Right cardiac atrium (tissue), 5 donors: ENCODE results near the gene NT5C1B. TPM values are rescaled to one million over a fixed set of nuclear protein-coding genes. Genes with fewer than 3 reads are reported as not detected.

Experiments
- ATAC-seq, 2 donors: fragments of 200-7000 bp; cut with Tn5 transposase; one replicate each; pipeline versions ENCODE4 v1.8.0 to v1.9.1; 2020; ENCODE audit warnings: moderate library complexity in 2 of 2, mild to moderate bottlenecking in 1 of 2
- DNase-seq, 3 donors: peaks; one replicate each; pipeline ENCODE4 v3.0.0-alpha.2; 2020
- H3K27ac ChIP-seq: one replicate; pipeline ENCODE4 v1.5.1; 2013; ENCODE audit warnings: mild to moderate bottlenecking, low read length, control low read depth, moderate library complexity
- H3K27me3 ChIP-seq: one replicate; pipeline ENCODE4 v1.6.1; 2013; ENCODE audit not compliant: control insufficient read depth, insufficient read depth
- H3K4me1 ChIP-seq: one replicate; pipeline ENCODE4 v1.6.1; 2013; ENCODE audit warnings: low read length; ENCODE audit not compliant: control insufficient read depth, insufficient read depth
- H3K4me3 ChIP-seq: one replicate; pipeline ENCODE4 v1.5.1; 2013; ENCODE audit warnings: low read length, control low read depth
- H3K9me3 ChIP-seq: one replicate; pipeline ENCODE4 v1.6.1; 2013; ENCODE audit warnings: low read length; ENCODE audit not compliant: control insufficient read depth
- WGBS: extraction: QIAGEN DNeasy Blood & Tissue Kit; methylation state at CpG from one replicate; pipeline ENCODE4 v1.1.7; 2013; 5-methylcytosine and 5-hydroxymethylcytosine counted together
- intact Hi-C, 4 donors: fragments of 100-400 bp; cut with DNase I; formaldehyde crosslinking; loops; one replicate each; pipeline versions ENCODE4 v1.11.0 to v1.14.0; 2022 to 2023
- polyA plus RNA-seq: library from polyadenylated mRNA; stranded (reverse); fragments of 200-250 nt; gene quantifications from one replicate; pipeline ENCODE4 v1.2.3, GENCODE V29; 2013
- total RNA-seq, 4 donors: library from RNA; stranded (reverse); fragmentation: NEBNext Ultra II Directional; extraction: Animal tissue kit (Norgen Biotek cat#: 25700); gene quantifications; one replicate each; pipeline ENCODE4 v1.2.1, GENCODE V29; 2021
- donor health status: healthy with polysubstance abuse.
- donor health status: DM: no; HTN: yes; CAD: no.
- donor health status: DM: no; HTN: no; CAD: no.
- donor health status: DM: no; HTN: yes; CAD: no; lungs with severe emphysema.
- donor health status: DM: yes; HTN: yes; CAD: no.

NT5C1B gene
- total and polyA plus RNA-seq, 5 donors: not detected

DNA sequence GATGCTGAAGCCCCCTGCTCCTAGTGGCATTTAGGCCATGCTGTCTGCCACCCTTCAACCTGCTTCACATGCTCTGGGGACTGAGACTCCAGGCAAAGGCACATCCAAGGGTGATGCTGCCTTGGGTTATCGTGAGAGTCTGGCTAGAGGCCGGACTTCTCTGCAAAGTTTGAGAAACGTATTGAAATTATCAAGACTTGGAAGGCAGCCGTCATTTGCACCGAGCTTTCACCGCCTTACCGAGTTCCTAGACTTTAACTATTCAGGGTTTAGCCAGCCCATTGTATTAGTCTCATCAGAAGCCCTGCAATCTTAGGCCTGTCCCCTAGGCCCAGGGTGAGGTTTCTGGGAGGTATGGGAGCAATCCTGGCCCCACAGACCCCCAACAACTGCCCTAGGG, 62.9 kb downstream of the NT5C1B start:
- ATAC-seq: peak; percentile 23 to 48
- intact Hi-C loops: loop anchor here in 3 of 4 donors (10.0 kb wide), 2 partner anchors 218 to 1338 kb away; no protein-coding TSS in a partner anchor

GRCh38 chr2:18525852-18526251, 63.5 kb downstream of the NT5C1B start:
- peaks cover 4% of the 10 kb centered on the region for H3K4me1 ChIP-seq
- no peak overlapping the region for H3K4me3 ChIP-seq
- H3K9me3 ChIP-seq: no peaks in the 10 kb centered on the region
- ATAC-seq (no peak), DNase-seq (peak in 1 of 3 donors; percentile 30)
- no peaks in the 10 kb centered on the region for H3K27me3 ChIP-seq
- intact Hi-C loops: loop anchor here in 3 of 4 donors (10.0 kb wide), 2 partner anchors 219 to 1339 kb away; no protein-coding TSS in a partner anchor
- 60% methylated on average over 3 of the region's 3 CpGs for WGBS
- H3K27ac ChIP-seq: peak overlapping the region; percentile 56

More for the DNA sequence above, 62.9 kb downstream of the NT5C1B start:
- 44% methylated on average over 7 of the region's 7 CpGs for WGBS
- Histone ChIP-seq H3K4me1 (peaks cover 4% of the 10 kb centered on the region), H3K9me3 (no peaks in the 10 kb centered on the region), H3K27me3 (no peaks in the 10 kb centered on the region), H3K27ac (peak overlapping the region; percentile 78), H3K4me3 (no peak overlapping the region)
- DNase-seq: peak; percentile 28 to 67 (median 55)

- peak; percentile 85 to 87 for ATAC-seq
- H3K27me3 ChIP-seq: no peaks in the 10 kb centered on the region
- no peak overlapping the region for H3K27ac ChIP-seq
- WGBS: 58% methylated on average over 2 of the region's 2 CpGs
- no peak overlapping the region for H3K4me3 ChIP-seq
- no peaks in the 10 kb centered on the region for H3K9me3 ChIP-seq
- intact Hi-C loops: loop anchor here in 3 of 4 donors (10.0 kb wide), 2 partner anchors 220 to 1340 kb away; no protein-coding TSS in a partner anchor
- H3K4me1 ChIP-seq: peaks cover 4% of the 10 kb centered on the region
- DNase-seq: peak; percentile 56 to 81 (median 79)
These were observed 64.1 kb downstream of the NT5C1B start for GRCh38 chr2:18525236-18525635.

DNA sequence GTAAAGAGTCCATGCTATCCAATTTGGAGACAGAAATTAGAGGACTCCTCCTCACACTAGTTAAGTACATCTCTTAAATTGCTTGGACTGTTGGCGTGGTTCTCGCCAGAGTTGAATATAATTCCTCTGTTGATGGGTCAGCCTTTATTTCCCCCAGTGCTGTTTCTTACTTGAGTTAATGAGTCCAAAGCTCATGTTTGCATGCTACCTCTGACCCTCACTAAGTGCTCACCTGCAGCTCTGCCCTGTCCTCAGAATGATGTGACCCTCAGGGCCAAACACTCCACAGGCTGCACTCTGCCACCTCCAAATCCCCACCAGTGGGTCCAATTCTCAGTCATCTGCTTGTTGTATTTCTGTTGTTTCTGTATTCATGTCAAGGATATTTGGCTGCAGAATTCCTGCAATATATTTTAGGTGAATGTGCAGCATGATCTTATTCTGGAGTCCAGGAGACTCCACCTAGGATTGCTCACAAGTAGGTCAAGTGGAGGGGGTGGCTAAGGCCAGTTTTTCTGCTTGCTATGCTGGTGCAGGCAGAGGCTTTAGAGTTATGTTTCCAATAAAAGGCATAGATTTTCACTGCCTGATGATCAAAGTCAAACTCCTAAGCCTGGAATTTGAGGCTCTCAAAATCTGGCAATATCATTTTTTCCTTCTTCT, 66.8 kb downstream of the NT5C1B start:
- no peak for ATAC-seq
- intact Hi-C loops: loop anchor here (5.0 to 10.0 kb wide), 3 partner anchors 220 to 1342 kb away; no protein-coding TSS in a partner anchor
- H3K27ac ChIP-seq: no peak overlapping the region

DNA sequence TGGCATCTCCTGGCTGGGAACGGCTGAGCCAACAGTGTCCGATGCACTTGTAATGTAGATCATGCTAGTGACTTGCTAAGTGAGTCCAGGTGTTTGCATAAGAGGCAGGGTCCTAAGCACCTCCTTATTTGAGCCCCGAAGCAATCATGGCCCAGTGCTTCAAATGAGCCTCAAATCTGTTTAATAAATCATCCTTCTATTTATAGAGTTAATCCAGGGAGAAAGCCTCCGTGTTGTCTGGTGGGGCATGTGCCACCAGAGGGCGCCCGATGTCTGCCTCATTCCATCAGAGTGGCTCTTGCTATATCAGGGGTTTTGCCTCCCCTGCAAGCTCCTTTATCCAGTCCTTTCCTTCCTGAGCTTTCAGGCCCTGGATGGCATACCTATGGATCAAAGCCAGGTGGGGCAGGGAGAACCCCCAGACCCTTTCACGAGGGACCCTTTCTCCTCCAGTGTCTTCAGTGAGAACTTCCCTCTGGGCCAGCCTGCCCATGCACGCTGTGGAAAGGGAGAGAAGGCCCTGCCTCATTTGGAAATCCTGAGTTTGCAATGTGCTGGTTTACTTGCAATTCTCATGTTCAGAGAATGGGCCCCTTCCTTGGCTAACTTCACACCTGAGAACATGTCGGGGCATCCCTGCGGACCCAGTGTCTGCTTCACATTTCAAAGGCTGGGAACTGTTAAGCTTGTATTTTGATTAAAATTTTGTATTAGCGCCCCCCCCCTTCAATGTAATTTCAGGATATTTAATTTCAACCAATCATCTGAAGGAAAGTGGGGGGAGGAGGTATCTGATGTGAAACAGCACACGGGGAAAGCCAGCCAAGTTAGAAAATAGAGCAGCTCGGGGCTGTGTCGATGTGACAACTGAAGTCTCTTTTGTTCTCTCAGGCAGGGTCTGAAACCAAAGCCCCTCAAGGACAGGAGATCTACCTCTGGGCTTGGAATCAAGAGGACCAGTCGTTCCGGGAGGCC, 68.6 kb downstream of the NT5C1B start:
- 33% methylated on average over 16 of the region's 16 CpGs for WGBS
- DNase-seq: peak; percentile 86 to 95 (median 93)
- intact Hi-C loops: loop anchor here (2.0 to 10.0 kb wide), 4 partner anchors 222 to 1344 kb away; no protein-coding TSS in a partner anchor
- no peaks in the 10 kb centered on the region for H3K4me1 ChIP-seq
- no peaks in the 10 kb centered on the region for H3K9me3 ChIP-seq
- peak; percentile 84 to 89 for ATAC-seq
- H3K27me3 ChIP-seq: no peaks in the 10 kb centered on the region
- H3K27ac ChIP-seq: peak overlapping the region; percentile 84
- H3K4me3 ChIP-seq: no peak overlapping the region

More for the DNA sequence above, 66.8 kb downstream of the NT5C1B start:
- Histone ChIP-seq H3K4me3 (no peak overlapping the region), H3K27me3 (no peaks in the 10 kb centered on the region), H3K9me3 (no peaks in the 10 kb centered on the region), H3K4me1 (no peaks in the 10 kb centered on the region)
- 97% methylated on average over 2 of the region's 2 CpGs for WGBS
- DNase-seq: no peak

DNA sequence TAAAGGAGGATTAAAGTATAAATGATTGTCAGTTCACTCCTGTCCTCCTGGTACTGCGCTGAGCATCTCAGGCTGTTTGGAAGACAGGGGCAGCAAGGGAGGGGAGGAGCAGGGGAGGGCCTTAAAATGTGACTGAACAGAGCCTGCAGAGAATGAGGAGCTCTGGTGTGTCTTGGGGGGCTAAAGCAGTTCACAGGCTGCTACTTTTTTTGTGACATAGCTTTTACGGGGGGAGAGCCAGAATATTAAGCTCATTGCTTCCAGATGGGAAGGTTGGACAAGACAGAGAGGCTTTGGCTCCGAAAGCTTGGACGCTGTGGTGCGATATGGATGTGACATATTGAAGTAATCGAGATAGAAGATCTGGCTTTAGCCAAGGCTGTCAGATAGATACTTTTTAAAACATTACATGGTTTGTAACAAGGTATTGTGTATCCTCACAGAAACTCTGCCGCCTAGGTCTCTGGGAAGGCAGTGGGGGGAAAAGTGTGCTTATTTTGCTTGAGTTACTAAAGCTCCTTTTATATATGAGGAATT, 69.4 kb downstream of the NT5C1B start:
- Histone ChIP-seq H3K4me1 (no peaks in the 10 kb centered on the region), H3K27ac (peak overlapping the region; percentile 4), H3K4me3 (no peak overlapping the region), H3K27me3 (no peaks in the 10 kb centered on the region), H3K9me3 (no peaks in the 10 kb centered on the region)
- intact Hi-C loops: loop anchor here (2.0 to 10.0 kb wide), 7 partner anchors 222 to 1345 kb away; no protein-coding TSS in a partner anchor
- WGBS: 42% methylated on average over 7 of the region's 7 CpGs
- DNase-seq: peak in 1 of 3 donors; percentile 55
- ATAC-seq: peak in 1 of 2 donors; percentile 24

- H3K27ac ChIP-seq: no peak overlapping the region
- ATAC-seq (peak in 1 of 2 donors; percentile 24), DNase-seq (no peak)
- no peaks in the 10 kb centered on the region for H3K4me1 ChIP-seq
- H3K4me3 ChIP-seq: no peak overlapping the region
- WGBS: 52% methylated on average over 11 of the region's 11 CpGs
- intact Hi-C loops: loop anchor here in 3 of 4 donors (5.0 to 10.0 kb wide), 3 partner anchors 844 to 1344 kb away; no protein-coding TSS in a partner anchor
- H3K27me3 ChIP-seq: no peaks in the 10 kb centered on the region
- H3K9me3 ChIP-seq: no peaks in the 10 kb centered on the region
These were observed 71.0 kb downstream of the NT5C1B start for GRCh38 chr2:18518116-18519111.

GRCh38 chr2:18517386-18517785, 72.0 kb downstream of the NT5C1B start:
- Histone ChIP-seq H3K27me3 (no peaks in the 10 kb centered on the region), H3K27ac (no peak overlapping the region), H3K4me3 (no peak overlapping the region), H3K9me3 (no peaks in the 10 kb centered on the region), H3K4me1 (no peaks in the 10 kb centered on the region)
- no peak for ATAC-seq
- no peak for DNase-seq
- 88% methylated on average over 1 of the region's 1 CpG for WGBS
- intact Hi-C loops: loop anchor here in 3 of 4 donors (5.0 to 10.0 kb wide), 3 partner anchors 845 to 1345 kb away; no protein-coding TSS in a partner anchor

GRCh38 chr2:18516112-18516511, 73.3 kb downstream of the NT5C1B start:
- WGBS: 45% methylated on average over 11 of the region's 11 CpGs
- DNase-seq: no peak
- Histone ChIP-seq H3K9me3 (no peaks in the 10 kb centered on the region), H3K4me3 (no peak overlapping the region), H3K4me1 (no peaks in the 10 kb centered on the region), H3K27ac (no peak overlapping the region), H3K27me3 (no peaks in the 10 kb centered on the region)
- ATAC-seq: no peak
- intact Hi-C loops: loop anchor here in 3 of 4 donors (5.0 to 10.0 kb wide), 3 partner anchors 846 to 1346 kb away; no protein-coding TSS in a partner anchor
